Measurements from ENCODE around the gene PREX1.

Gene PREX1

GRCh38 chr20:48651960-48652359, 175.8 kb downstream of the PREX1 start:
- no peaks in the 10 kb centered on the region for H3K27me3 Mint-ChIP-seq (ENCODE audit: low read depth)
- H3K36me3 Mint-ChIP-seq (ENCODE audit: low read depth): peaks cover 25% of the 10 kb centered on the region
- no peak overlapping the region for H3K4me3 Mint-ChIP-seq
- H3K9me3 Mint-ChIP-seq: no peaks in the 10 kb centered on the region
- no peak overlapping the region for H3K27ac Mint-ChIP-seq
- no peak for TF ChIP-seq CTCF (IDR thresholded peaks at IDR 0.05; ENCODE audit: unreplicated experiment in 3 of 3)
- H3K4me1 Mint-ChIP-seq: no peaks in the 10 kb centered on the region

GRCh38 chr20:48651271-48651670, 176.5 kb downstream of the PREX1 start:
- H3K36me3 Mint-ChIP-seq (ENCODE audit: low read depth): peaks cover 25% of the 10 kb centered on the region
- no peak overlapping the region for H3K4me3 Mint-ChIP-seq
- H3K27me3 Mint-ChIP-seq (ENCODE audit: low read depth): no peaks in the 10 kb centered on the region
- H3K9me3 Mint-ChIP-seq: no peaks in the 10 kb centered on the region
- TF ChIP-seq CTCF (IDR thresholded peaks at IDR 0.05; ENCODE audit: unreplicated experiment in 3 of 3): no peak
- H3K27ac Mint-ChIP-seq: no peak overlapping the region
- no peaks in the 10 kb centered on the region for H3K4me1 Mint-ChIP-seq

- Mint-ChIP-seq H3K27ac (no peak overlapping the region), H3K36me3 (ENCODE audit: low read depth) (peaks cover 31% of the 10 kb centered on the region), H3K27me3 (ENCODE audit: low read depth) (no peaks in the 10 kb centered on the region), H3K4me3 (no peak overlapping the region), H3K4me1 (no peaks in the 10 kb centered on the region), H3K9me3 (no peaks in the 10 kb centered on the region)
- TF ChIP-seq CTCF (IDR thresholded peaks at IDR 0.05; ENCODE audit: unreplicated experiment in 3 of 3): no peak
Measured at GRCh38 chr20:48649868-48650267, 177.9 kb downstream of the PREX1 start.

GRCh38 chr20:48649104-48649626, 178.6 kb downstream of the PREX1 start:
- H3K27ac Mint-ChIP-seq: no peak overlapping the region
- no peaks in the 10 kb centered on the region for H3K4me1 Mint-ChIP-seq
- no peaks in the 10 kb centered on the region for H3K9me3 Mint-ChIP-seq
- H3K4me3 Mint-ChIP-seq: no peak overlapping the region
- no peak for TF ChIP-seq CTCF (IDR thresholded peaks at IDR 0.05; ENCODE audit: unreplicated experiment in 3 of 3)
- H3K27me3 Mint-ChIP-seq (ENCODE audit: low read depth): no peaks in the 10 kb centered on the region
- peaks cover 31% of the 10 kb centered on the region for H3K36me3 Mint-ChIP-seq (ENCODE audit: low read depth)

- Mint-ChIP-seq H3K27ac (no peak overlapping the region), H3K4me3 (no peak overlapping the region), H3K36me3 (ENCODE audit: low read depth) (peaks cover 34% of the 10 kb centered on the region), H3K27me3 (ENCODE audit: low read depth) (no peaks in the 10 kb centered on the region), H3K4me1 (no peaks in the 10 kb centered on the region), H3K9me3 (no peaks in the 10 kb centered on the region)
- TF ChIP-seq CTCF (IDR thresholded peaks at IDR 0.05; ENCODE audit: unreplicated experiment in 3 of 3): no peak
Measured at GRCh38 chr20:48648482-48649051, 179.2 kb downstream of the PREX1 start.

GRCh38 chr20:48647858-48648257, 179.9 kb downstream of the PREX1 start:
- Mint-ChIP-seq H3K4me1 (no peaks in the 10 kb centered on the region), H3K27me3 (ENCODE audit: low read depth) (no peaks in the 10 kb centered on the region), H3K36me3 (ENCODE audit: low read depth) (peaks cover 34% of the 10 kb centered on the region), H3K9me3 (no peaks in the 10 kb centered on the region), H3K4me3 (no peak overlapping the region), H3K27ac (no peak overlapping the region)
- no peak for TF ChIP-seq CTCF (IDR thresholded peaks at IDR 0.05; ENCODE audit: unreplicated experiment in 3 of 3)
